ENCODE results near the gene SPTLC1. TPM values are rescaled to one million over a fixed set of nuclear protein-coding genes. Genes with fewer than 3 reads are reported as not detected.
A peak's percentile ranks its signal among the peaks of the same experiment; 100 is the strongest.
"Not testable (repeated sequence)": the region's sequence is repeated elsewhere in the genome, so short reads cannot be mapped to it uniquely, and the experiment has no call there.

The SPTLC1 gene
- polyA plus RNA-seq, 4 donors, result 13.4 to 86.5 (median 37.9) TPM

DNA sequence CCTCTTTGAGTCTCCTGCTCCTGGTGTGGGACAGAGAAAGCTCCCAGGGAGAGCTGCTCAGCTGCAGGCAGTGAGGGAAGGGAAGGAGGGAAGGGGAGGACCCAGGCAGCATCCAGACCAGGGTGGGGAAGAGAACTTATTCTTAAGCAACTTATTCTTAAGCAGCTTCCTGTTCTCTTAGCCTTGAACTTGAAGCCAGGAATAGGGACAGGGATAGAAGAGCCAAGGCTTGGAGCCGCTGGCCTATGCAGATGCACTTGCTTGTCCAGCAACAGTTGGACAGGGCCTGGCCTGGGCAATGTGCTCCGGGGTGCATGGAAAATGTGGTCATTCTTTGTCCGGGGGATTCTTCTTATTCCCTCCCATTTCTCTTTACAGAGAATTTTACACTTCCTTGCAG is 31.4 kb upstream of the SPTLC1 start:
- H3K27me3 ChIP-seq (ENCODE audit: control insufficient read depth in 3 of 3, insufficient read depth in 3 of 3, low read length in 3 of 3), result peaks cover 0 to 6% (median 2%) of the 10 kb centered on the region in 3 donors
- FAIRE-seq, result no peak
- 48 to 62% (median 60%) methylated on average over 3 of the region's 3 CpGs for WGBS, 3 donors
- no peaks in the 10 kb centered on the region for H3K9me3 ChIP-seq (ENCODE audit: control insufficient read depth in 2 of 2, insufficient read depth in 1 of 2, low read depth in 1 of 2, low read length in 1 of 2)
- H3K36me3 ChIP-seq (ENCODE audit: control insufficient read depth in 3 of 3, insufficient read depth in 2 of 3, low read depth in 1 of 3, low read length in 3 of 3), result no peaks in the 10 kb centered on the region
- H3K4me3 ChIP-seq (ENCODE audit: low read depth in 1 of 3, low read length in 3 of 3), result no peak overlapping the region
- DNase-seq, result no peak
- H3K27ac ChIP-seq (ENCODE audit: low read depth in 1 of 3, low read length in 2 of 3), result no peak overlapping the region
- H3K4me1 ChIP-seq (ENCODE audit: control insufficient read depth in 3 of 3, insufficient read depth in 2 of 3, low read depth in 1 of 3, low read length in 2 of 3), result no peaks in the 10 kb centered on the region

DNA sequence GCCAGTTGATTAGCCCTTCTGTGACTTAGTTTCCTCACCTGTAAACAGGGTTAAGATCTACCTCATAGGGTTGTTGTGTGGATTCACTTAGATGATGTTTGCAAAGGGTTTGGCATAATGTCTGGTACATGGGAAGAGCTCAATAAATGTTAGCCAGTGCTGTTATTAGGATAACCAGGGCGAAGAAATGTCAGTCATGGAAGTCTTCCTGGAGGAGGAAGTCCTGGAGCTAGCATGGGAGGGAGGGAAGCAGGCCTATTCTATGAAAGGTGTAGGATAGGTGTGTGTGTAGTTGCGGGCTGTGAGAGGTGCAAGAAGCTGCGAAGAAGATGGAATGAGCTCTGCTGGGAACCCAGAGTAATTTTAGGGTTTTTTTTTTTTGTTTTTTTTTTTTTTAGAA is 30.6 kb upstream of the SPTLC1 start:
- 81 to 93% (median 90%) methylated on average over 3 of the region's 3 CpGs for WGBS, 3 donors

DNA sequence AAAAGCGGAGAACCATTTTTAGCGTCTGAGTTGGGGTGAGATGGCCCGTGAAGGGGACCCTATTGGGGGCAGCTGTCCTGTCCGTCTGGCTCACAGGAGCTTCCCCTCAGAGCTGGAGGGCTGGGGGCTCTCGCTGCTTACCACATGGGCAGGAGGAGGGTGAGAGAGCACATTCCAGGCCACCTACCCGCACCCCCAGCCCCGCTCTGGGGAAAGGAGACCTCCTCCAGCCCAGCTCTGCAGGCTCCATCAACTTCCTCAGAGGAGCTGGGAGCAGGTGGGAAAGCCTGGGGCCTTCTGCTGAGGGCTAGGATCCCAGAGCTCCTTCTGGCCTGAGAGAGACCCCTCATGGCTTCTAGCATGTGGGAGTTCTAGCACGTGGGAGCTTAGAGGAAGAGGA is 27.1 kb upstream of the SPTLC1 start:
- FAIRE-seq (no peak), DNase-seq (no peak)
- Histone ChIP-seq H3K27ac (ENCODE audit: low read depth in 1 of 3, low read length in 2 of 3) (no peak overlapping the region), H3K4me1 (ENCODE audit: control insufficient read depth in 3 of 3, insufficient read depth in 2 of 3, low read depth in 1 of 3, low read length in 2 of 3) (peaks cover 0 to 7% (median 0%) of the 10 kb centered on the region in 3 donors), H3K9me3 (ENCODE audit: control insufficient read depth in 2 of 2, insufficient read depth in 1 of 2, low read depth in 1 of 2, low read length in 1 of 2) (no peaks in the 10 kb centered on the region), H3K4me3 (ENCODE audit: low read depth in 1 of 3, low read length in 3 of 3) (no peak overlapping the region), H3K36me3 (ENCODE audit: control insufficient read depth in 3 of 3, insufficient read depth in 2 of 3, low read depth in 1 of 3, low read length in 3 of 3) (no peaks in the 10 kb centered on the region), H3K27me3 (ENCODE audit: control insufficient read depth in 3 of 3, insufficient read depth in 3 of 3, low read length in 3 of 3) (peaks cover 2 to 17% (median 6%) of the 10 kb centered on the region in 3 donors)
- WGBS, 3 donors, result 80 to 86% (median 83%) methylated on average over 8 of the region's 8 CpGs

More for the DNA sequence above, 30.6 kb upstream of the SPTLC1 start:
- peaks cover 2 to 13% (median 4%) of the 10 kb centered on the region in 3 donors for H3K27me3 ChIP-seq (ENCODE audit: control insufficient read depth in 3 of 3, insufficient read depth in 3 of 3, low read length in 3 of 3)
- not testable (repeated sequence) for DNase-seq; H3K27ac ChIP-seq (ENCODE audit: low read depth in 1 of 3, low read length in 2 of 3); H3K4me1 ChIP-seq (ENCODE audit: control insufficient read depth in 3 of 3, insufficient read depth in 2 of 3, low read depth in 1 of 3, low read length in 2 of 3); H3K4me3 ChIP-seq (ENCODE audit: low read depth in 1 of 3, low read length in 3 of 3); FAIRE-seq; H3K9me3 ChIP-seq (ENCODE audit: control insufficient read depth in 2 of 2, insufficient read depth in 1 of 2, low read depth in 1 of 2, low read length in 1 of 2); H3K36me3 ChIP-seq (ENCODE audit: control insufficient read depth in 3 of 3, insufficient read depth in 2 of 3, low read depth in 1 of 3, low read length in 3 of 3)

DNA sequence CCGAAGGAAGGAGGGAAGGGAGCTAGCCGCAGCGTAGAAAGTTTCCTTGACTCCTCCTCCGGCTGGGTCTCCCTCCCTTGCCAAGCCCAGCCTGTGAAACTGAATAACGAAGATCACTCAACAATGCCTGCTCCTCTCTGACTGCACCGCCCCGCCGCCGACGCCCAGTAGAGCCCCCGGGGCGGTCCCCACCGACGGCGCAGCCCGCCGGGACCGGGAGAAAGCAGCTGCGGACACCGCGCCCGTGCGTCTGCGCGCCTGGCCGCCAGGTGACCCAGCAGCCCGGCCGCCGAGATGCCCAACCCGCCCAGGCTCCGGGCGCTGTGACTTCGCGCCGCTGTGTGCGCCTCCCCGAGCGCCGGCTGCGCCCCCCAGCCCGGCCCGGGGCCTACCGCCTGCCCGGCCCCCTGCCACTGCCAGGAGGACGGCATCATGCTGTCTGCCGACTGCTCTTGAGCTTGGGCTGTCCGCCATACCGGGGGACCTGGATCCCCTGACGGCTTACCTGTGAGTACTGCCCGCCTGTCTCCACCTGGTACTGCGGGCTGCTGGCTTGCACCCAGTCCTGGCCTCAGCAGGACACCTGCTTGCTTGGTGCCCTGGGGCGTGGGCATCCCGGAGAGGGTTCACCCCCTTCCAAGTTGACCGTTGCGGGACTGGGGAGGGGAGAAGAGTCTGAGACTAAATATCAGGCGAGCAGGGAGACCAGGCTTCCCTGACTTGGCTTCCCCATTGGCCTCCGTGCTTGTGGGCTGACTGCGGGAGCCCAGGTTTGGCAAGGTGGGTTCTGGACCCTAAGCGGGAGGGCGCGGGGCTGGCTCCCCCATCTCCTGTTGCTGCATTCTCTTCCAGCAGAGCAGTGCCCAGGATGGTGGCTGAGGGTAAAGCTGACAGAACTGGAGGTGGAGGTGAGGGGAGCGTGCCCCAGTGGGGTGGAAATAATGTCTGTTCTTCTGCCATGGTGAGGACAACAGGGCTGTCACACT is 26.2 kb upstream of the SPTLC1 start:
- FAIRE-seq (no peak), DNase-seq (peak in 1 of 2 donors; percentile 48)
- Histone ChIP-seq H3K4me1 (ENCODE audit: control insufficient read depth in 3 of 3, insufficient read depth in 2 of 3, low read depth in 1 of 3, low read length in 2 of 3) (peaks cover 0 to 7% (median 0%) of the 10 kb centered on the region in 3 donors), H3K27me3 (ENCODE audit: control insufficient read depth in 3 of 3, insufficient read depth in 3 of 3, low read length in 3 of 3) (peaks cover 2 to 14% (median 6%) of the 10 kb centered on the region in 3 donors), H3K9me3 (ENCODE audit: control insufficient read depth in 2 of 2, insufficient read depth in 1 of 2, low read depth in 1 of 2, low read length in 1 of 2) (no peaks in the 10 kb centered on the region), H3K27ac (ENCODE audit: low read depth in 1 of 3, low read length in 2 of 3) (no peak overlapping the region), H3K4me3 (ENCODE audit: low read depth in 1 of 3, low read length in 3 of 3) (peak overlapping the region in 1 of 3 donors; percentile 19), H3K36me3 (ENCODE audit: control insufficient read depth in 3 of 3, insufficient read depth in 2 of 3, low read depth in 1 of 3, low read length in 3 of 3) (no peaks in the 10 kb centered on the region)
- 14 to 15% (median 15%) methylated on average over 52 to 62 of the region's 62 CpGs for WGBS, 3 donors

DNA sequence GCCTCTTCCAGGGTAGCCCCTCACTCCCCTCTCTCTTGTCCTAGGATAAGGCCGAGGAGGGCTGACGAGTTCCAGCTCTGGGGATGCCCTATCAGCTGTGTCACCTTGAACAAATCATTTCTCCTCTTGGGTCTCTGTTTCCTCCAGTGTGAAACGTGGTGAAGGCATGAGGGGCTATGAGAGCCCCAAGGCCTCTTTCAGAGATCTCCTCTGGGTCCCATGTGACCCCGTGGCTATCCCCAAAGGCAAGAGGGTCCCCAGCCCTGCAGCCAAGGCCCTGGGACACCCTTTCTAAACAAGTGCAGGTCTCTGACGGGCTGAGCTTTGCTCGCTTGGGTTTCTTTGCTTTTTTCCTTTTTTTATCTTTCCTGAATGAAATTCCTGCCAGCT is 25.5 kb upstream of the SPTLC1 start:
- Histone ChIP-seq H3K36me3 (ENCODE audit: control insufficient read depth in 3 of 3, insufficient read depth in 2 of 3, low read depth in 1 of 3, low read length in 3 of 3) (no peaks in the 10 kb centered on the region), H3K27ac (ENCODE audit: low read depth in 1 of 3, low read length in 2 of 3) (no peak overlapping the region), H3K4me3 (ENCODE audit: low read depth in 1 of 3, low read length in 3 of 3) (peak overlapping the region in 1 of 3 donors; percentile 19), H3K9me3 (ENCODE audit: control insufficient read depth in 2 of 2, insufficient read depth in 1 of 2, low read depth in 1 of 2, low read length in 1 of 2) (no peaks in the 10 kb centered on the region), H3K27me3 (ENCODE audit: control insufficient read depth in 3 of 3, insufficient read depth in 3 of 3, low read length in 3 of 3) (peaks cover 2 to 14% (median 8%) of the 10 kb centered on the region in 3 donors), H3K4me1 (ENCODE audit: control insufficient read depth in 3 of 3, insufficient read depth in 2 of 3, low read depth in 1 of 3, low read length in 2 of 3) (peaks cover 0 to 7% (median 0%) of the 10 kb centered on the region in 3 donors)
- DNase-seq (no peak), FAIRE-seq (no peak)
- WGBS, 3 donors, result 4 to 9% (median 6%) methylated on average over 6 of the region's 6 CpGs

DNA sequence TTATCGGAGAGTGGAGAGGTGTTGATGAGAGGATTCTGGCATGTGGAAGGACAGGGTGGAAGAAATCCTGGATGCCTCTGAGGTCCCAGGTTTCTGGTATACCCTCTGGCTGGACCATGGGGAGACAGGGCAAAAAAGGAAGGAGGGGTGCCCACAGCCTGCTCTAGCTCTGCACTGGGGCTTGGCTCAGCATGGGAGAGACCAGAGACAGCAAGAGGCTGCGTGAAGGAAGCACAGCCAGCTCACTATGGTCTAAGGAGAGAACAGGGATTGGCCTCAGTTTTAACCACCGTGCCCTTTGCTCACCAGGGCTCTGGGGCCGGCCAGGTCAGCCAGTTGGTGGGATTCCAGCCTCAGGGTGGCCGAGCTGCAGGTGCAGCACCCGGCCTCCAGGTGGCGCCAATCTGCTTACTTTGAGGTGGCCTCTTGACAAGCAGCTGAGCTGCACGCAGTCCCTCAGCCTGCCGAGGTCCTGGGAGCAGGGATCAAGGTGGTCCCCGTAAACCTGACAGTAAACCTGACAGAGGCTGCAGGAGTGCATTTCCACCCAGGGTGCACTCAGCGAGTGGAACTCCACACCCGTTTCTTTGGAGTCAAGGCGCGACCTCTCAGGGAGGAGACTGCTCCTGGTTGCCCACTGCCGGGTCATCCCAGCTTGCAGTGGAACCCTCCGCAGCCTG is 25.0 kb upstream of the SPTLC1 start:
- H3K9me3 ChIP-seq (ENCODE audit: control insufficient read depth in 2 of 2, insufficient read depth in 1 of 2, low read depth in 1 of 2, low read length in 1 of 2), result no peaks in the 10 kb centered on the region
- H3K4me3 ChIP-seq (ENCODE audit: low read depth in 1 of 3, low read length in 3 of 3), result no peak overlapping the region
- H3K36me3 ChIP-seq (ENCODE audit: control insufficient read depth in 3 of 3, insufficient read depth in 2 of 3, low read depth in 1 of 3, low read length in 3 of 3), result no peaks in the 10 kb centered on the region
- H3K4me1 ChIP-seq (ENCODE audit: control insufficient read depth in 3 of 3, insufficient read depth in 2 of 3, low read depth in 1 of 3, low read length in 2 of 3), result peaks cover 0 to 7% (median 0%) of the 10 kb centered on the region in 3 donors
- 22 to 23% (median 22%) methylated on average over 16 of the region's 16 CpGs for WGBS, 3 donors
- DNase-seq (peak; percentile 48 to 74), FAIRE-seq (no peak)
- H3K27me3 ChIP-seq (ENCODE audit: control insufficient read depth in 3 of 3, insufficient read depth in 3 of 3, low read length in 3 of 3), result peaks cover 2 to 14% (median 11%) of the 10 kb centered on the region in 3 donors
- no peak overlapping the region for H3K27ac ChIP-seq (ENCODE audit: low read depth in 1 of 3, low read length in 2 of 3)

DNA sequence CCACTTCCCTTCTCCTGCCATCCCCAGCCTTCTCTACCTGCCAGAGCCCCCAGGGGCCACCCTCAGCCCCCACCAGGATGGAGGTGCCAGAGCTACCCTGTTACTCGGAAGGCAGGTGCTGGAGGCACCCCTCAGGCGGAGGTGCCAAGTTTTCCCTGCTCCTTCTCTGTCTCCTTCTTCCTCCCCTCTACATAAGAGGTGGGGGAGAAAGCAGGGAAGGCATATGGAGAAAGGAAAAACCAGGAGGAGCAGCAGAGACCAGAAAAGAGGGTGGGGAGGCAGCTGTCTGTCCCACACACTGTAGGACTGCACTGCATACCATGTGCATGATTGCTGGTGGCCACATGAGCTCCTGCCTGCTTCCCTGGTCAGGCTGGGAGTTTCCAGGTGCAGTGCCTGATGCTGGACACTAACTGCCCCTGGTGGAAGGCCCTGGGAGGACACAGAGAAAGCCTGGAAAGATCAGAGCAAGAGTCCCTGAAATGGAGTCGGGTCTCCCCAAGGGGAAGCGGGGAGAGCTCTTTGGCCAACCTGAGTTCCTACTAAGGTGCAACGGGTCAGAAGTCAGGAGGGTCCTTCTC is 23.8 kb upstream of the SPTLC1 start:
- H3K4me1 ChIP-seq (ENCODE audit: control insufficient read depth in 3 of 3, insufficient read depth in 2 of 3, low read depth in 1 of 3, low read length in 2 of 3); H3K27ac ChIP-seq (ENCODE audit: low read depth in 1 of 3, low read length in 2 of 3); H3K36me3 ChIP-seq (ENCODE audit: control insufficient read depth in 3 of 3, insufficient read depth in 2 of 3, low read depth in 1 of 3, low read length in 3 of 3); H3K4me3 ChIP-seq (ENCODE audit: low read depth in 1 of 3, low read length in 3 of 3); FAIRE-seq; H3K9me3 ChIP-seq (ENCODE audit: control insufficient read depth in 2 of 2, insufficient read depth in 1 of 2, low read depth in 1 of 2, low read length in 1 of 2): not testable (repeated sequence)
- 86 to 91% (median 87%) methylated on average over 5 of the region's 5 CpGs for WGBS, 3 donors
- DNase-seq, result peak in 1 of 2 donors; percentile 11
- peaks cover 2 to 17% (median 12%) of the 10 kb centered on the region in 3 donors for H3K27me3 ChIP-seq (ENCODE audit: control insufficient read depth in 3 of 3, insufficient read depth in 3 of 3, low read length in 3 of 3)
